Esophagus muscularis mucosa (tissue), 4 donors: ENCODE data around the gene STOX1. TPM values are rescaled to one million over a fixed set of nuclear protein-coding genes. Genes with fewer than 3 reads are reported as not detected.
A peak's percentile ranks its signal among the peaks of the same experiment; 100 is the strongest.

Experiments used
- DNase-seq: peaks from one replicate; pipeline ENCODE4 v3.0.0-alpha.2; 2017; ENCODE audit errors: extremely low spot score
- H3K27ac ChIP-seq, 4 donors: fragments of 200-600 bp; sonication (generic); replicated peaks in 1 of 4; 1 replicate in 3 of 4; 2 replicates in 1 of 4; pipeline ENCODE4 v1.5.1; 2016 to 2019; ENCODE audit warnings: mild to moderate bottlenecking in 1 of 4
- H3K27me3 ChIP-seq, 4 donors: fragments of 200-600 bp; sonication (generic); one replicate each; pipeline versions ENCODE4 v1.5.1 to v1.6.0; 2016 to 2019
- H3K36me3 ChIP-seq, 4 donors: fragments of 200-600 bp; sonication (generic); one replicate each; pipeline ENCODE4 v1.5.1; 2016 to 2019
- H3K4me1 ChIP-seq, 4 donors: fragments of 200-600 bp; sonication (generic); one replicate each; pipeline ENCODE4 v1.5.1; 2016 to 2019
- H3K4me3 ChIP-seq, 4 donors: fragments of 200-600 bp; sonication (generic); 1 replicate in 2 of 4; 2 replicates in 2 of 4; pipeline ENCODE4 v1.5.1; 2016 to 2019; ENCODE audit warnings: mild to moderate bottlenecking in 4 of 4, moderate library complexity in 1 of 4
- H3K9me3 ChIP-seq, 4 donors: fragments of 200-600 bp; sonication (generic); 1 replicate in 3 of 4; 2 replicates in 1 of 4; pipeline ENCODE4 v1.5.1; 2016 to 2019
- CTCF ChIP-seq, 3 experiments: fragments of 200-600 bp in 2 of 3; fragments of 450-650 bp in 1 of 3; sonication (generic) in 2 of 3; IDR thresholded peaks; one replicate each; pipeline ENCODE4 v1.5.1; 2017 to 2019; ENCODE audit warnings: antibody characterized with exemption in 3 of 3, mild to moderate bottlenecking in 2 of 3, moderate library complexity in 1 of 3
- EP300 ChIP-seq: sonication (generic); formaldehyde crosslinking; IDR thresholded peaks from one replicate; pipeline ENCODE4 v1.6.1; 2017; ENCODE audit warnings: antibody characterized with exemption
- POLR2A ChIP-seq: fragments of 450-650 bp; IDR thresholded peaks from one replicate; pipeline ENCODE4 v1.6.1; 2017; ENCODE audit warnings: antibody characterized with exemption, moderate library complexity, mild to moderate bottlenecking, low read depth
- POLR2AphosphoS5 ChIP-seq, 2 donors: sonication (generic); formaldehyde crosslinking; IDR thresholded peaks; one replicate each; pipeline ENCODE4 v1.6.1; 2017; ENCODE audit warnings: antibody characterized with exemption in 2 of 2
- WGBS: methylation state at CpG from one replicate; pipeline ENCODE4 v1.1.5; 2018; 5-methylcytosine and 5-hydroxymethylcytosine counted together
- intact Hi-C: fragments of 100-400 bp; cut with DNase I; formaldehyde crosslinking; loops from one replicate; pipeline ENCODE4 v1.15.1; 2023
- total RNA-seq, 4 donors: library from RNA; depleted of rRNA; stranded (reverse); fragments of >200 nt; gene quantifications; one replicate each; pipeline versions ENCODE4 v1.1.0 to v1.2.1, GENCODE V29; 2016

The STOX1 gene, protein sequence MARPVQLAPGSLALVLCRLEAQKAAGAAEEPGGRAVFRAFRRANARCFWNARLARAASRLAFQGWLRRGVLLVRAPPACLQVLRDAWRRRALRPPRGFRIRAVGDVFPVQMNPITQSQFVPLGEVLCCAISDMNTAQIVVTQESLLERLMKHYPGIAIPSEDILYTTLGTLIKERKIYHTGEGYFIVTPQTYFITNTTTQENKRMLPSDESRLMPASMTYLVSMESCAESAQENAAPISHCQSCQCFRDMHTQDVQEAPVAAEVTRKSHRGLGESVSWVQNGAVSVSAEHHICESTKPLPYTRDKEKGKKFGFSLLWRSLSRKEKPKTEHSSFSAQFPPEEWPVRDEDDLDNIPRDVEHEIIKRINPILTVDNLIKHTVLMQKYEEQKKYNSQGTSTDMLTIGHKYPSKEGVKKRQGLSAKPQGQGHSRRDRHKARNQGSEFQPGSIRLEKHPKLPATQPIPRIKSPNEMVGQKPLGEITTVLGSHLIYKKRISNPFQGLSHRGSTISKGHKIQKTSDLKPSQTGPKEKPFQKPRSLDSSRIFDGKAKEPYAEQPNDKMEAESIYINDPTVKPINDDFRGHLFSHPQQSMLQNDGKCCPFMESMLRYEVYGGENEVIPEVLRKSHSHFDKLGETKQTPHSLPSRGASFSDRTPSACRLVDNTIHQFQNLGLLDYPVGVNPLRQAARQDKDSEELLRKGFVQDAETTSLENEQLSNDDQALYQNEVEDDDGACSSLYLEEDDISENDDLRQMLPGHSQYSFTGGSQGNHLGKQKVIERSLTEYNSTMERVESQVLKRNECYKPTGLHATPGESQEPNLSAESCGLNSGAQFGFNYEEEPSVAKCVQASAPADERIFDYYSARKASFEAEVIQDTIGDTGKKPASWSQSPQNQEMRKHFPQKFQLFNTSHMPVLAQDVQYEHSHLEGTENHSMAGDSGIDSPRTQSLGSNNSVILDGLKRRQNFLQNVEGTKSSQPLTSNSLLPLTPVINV
- total RNA-seq: 10 to 100 TPM in 2 of 4 donors, 1 to 10 TPM in 2; 3.0 to 13.6 (median 10.0) TPM

- TF ChIP-seq POLR2A: no peak
- TF ChIP-seq CTCF (IDR thresholded peaks at IDR 0.05): peak in 1 of 3 experiments; percentile 22
- TF ChIP-seq POLR2AphosphoS5 (IDR thresholded peaks at IDR 0.05): peak in 1 of 2 donors; percentile 13
- TF ChIP-seq EP300: no peak
- Histone ChIP-seq H3K27me3 (no peaks in the 10 kb centered on the region), H3K27ac (peak within 1 kb of the TSS; percentile 45 to 73 (median 69)), H3K4me3 (peak within 1 kb of the TSS; percentile 58 to 70 (median 67)), H3K9me3 (no peaks in the 10 kb centered on the region), H3K36me3 (no peaks in the 10 kb centered on the region), H3K4me1 (peaks cover 0 to 19% (median 16%) of the 10 kb centered on the region in 4 donors)
- no peak for DNase-seq
- WGBS: 16% methylated on average over 23 of the region's 63 CpGs
- intact Hi-C loops: loop anchor here (2.0 kb wide), 1 partner anchor 72 kb away; no protein-coding TSS in a partner anchor
Observed at GRCh38 chr10:68826764-68827591, at the start of gene STOX1. Gene STOX1 (plus strand): TSS chr10:68827531. CDS start chr10:68827624, 93 bp downstream.

DNA sequence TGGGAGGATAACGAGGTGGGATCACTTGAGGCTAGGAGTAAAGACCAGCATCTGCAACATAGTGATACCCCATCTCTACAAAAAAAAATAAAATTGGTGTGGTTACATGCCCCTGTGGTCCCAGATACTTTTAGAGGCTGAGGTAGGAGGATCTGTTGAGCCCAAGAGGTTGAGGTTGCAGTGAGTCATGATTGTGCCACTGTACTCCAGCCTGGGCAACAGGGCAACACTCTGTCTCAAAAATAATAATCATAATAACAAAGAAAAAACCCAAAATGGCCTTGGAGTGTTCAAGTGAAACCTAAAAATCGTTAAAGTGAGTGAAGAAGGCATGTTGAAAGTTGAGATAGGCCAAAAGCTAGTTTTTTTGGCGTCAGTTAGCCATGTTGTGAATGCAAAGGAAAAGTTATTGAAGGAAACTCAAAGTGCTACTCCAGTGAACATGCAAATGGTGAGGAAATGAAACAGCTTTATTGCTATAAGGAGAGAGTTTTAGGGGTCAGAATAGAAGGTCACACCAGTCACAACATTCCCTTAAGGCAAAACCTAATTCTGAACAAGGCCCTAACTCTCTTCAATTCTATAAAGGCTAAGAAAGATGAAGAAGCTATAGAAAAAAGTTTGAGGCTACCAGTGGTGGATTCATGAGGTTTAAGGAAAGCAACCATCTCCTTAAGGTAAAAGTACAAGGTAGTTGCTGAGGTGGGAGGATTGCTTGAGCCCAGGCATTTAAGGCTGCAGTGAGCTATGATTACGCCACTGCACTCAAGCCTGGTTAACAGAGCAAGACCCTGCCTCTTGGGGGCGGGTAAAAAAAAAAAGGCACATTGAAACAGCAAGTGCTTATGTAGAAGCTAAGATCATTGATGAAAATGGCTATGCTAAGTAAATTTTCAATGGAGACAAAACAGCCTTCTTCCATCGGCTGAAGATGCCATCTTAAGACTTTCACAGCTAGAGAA, 45.4 kb upstream of the STOX1 start:
- no peak for TF ChIP-seq CTCF (IDR thresholded peaks at IDR 0.05)
- TF ChIP-seq EP300: no peak
- no peak for TF ChIP-seq POLR2AphosphoS5 (IDR thresholded peaks at IDR 0.05)
- TF ChIP-seq POLR2A: no peak
- Histone ChIP-seq H3K9me3 (no peaks in the 10 kb centered on the region), H3K4me3 (no peak overlapping the region), H3K27me3 (no peaks in the 10 kb centered on the region), H3K27ac (no peak overlapping the region), H3K36me3 (peaks cover 17 to 100% (median 73%) of the 10 kb centered on the region in 4 donors), H3K4me1 (no peaks in the 10 kb centered on the region)
- no peak for DNase-seq
- intact Hi-C loops: no loop called here
- WGBS: 92% methylated on average over 6 of the region's 6 CpGs

DNA sequence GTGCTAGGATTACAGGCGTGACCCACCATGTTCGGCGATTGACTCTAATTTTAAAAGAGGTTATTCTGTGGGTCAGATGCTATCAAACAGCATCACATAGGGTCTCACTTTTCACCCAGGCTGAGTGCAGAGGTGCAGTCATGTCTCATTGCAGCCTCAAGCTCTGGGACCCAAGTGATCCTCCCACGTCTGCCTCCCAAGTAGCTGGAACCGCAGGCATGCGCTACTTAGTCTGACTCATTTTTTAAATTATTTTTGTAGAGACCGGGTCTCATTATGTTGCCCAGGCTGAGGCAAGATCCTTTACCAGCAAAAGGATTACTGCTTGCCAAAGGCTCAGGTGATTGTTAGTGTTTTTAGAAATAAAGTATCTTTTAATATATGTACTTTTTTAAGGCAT, 42.9 kb upstream of the STOX1 start:
- H3K36me3 ChIP-seq: peaks cover 26 to 100% (median 75%) of the 10 kb centered on the region in 4 donors
- DNase-seq: no peak

More for the DNA sequence above, 42.9 kb upstream of the STOX1 start:
- TF ChIP-seq EP300: no peak
- TF ChIP-seq POLR2AphosphoS5 (IDR thresholded peaks at IDR 0.05): no peak
- TF ChIP-seq POLR2A: no peak
- TF ChIP-seq CTCF (IDR thresholded peaks at IDR 0.05): no peak
- WGBS: 84% methylated on average over 7 of the region's 7 CpGs
- Histone ChIP-seq H3K4me1 (no peaks in the 10 kb centered on the region), H3K4me3 (no peak overlapping the region), H3K27me3 (no peaks in the 10 kb centered on the region), H3K9me3 (no peaks in the 10 kb centered on the region), H3K27ac (no peak overlapping the region)
- intact Hi-C loops: no loop called here
